Stimulated activated CD8-positive, alpha-beta memory T cell treated with anti-CD3 and anti-CD28 coated beads, Interleukin-15, amount 100 ng/mL, for 1 hour (primary cell): Measurements from ENCODE around the gene MMP2.
A peak's percentile ranks its signal among the peaks of the same experiment; 100 is the strongest.

ENCODE experiments used
- DNase-seq: peaks from one replicate; pipeline ENCODE4 v3.0.0-alpha.2; 2020; ENCODE audit warnings: low read depth

Gene MMP2

GRCh38 chr16:55478827-55479429 is at the start of gene MMP2:
Gene MMP2 (plus strand): TSS chr16:55479198. CDS start chr16:55479480, 282 bp downstream.
- DNase-seq: no peak

- DNase-seq: no peak
Observed at GRCh38 chr16:55433030-55433429, 46.0 kb upstream of the MMP2 start.

- no peak for DNase-seq
Observed at GRCh38 chr16:55433535-55433934, 45.5 kb upstream of the MMP2 start.

DNA sequence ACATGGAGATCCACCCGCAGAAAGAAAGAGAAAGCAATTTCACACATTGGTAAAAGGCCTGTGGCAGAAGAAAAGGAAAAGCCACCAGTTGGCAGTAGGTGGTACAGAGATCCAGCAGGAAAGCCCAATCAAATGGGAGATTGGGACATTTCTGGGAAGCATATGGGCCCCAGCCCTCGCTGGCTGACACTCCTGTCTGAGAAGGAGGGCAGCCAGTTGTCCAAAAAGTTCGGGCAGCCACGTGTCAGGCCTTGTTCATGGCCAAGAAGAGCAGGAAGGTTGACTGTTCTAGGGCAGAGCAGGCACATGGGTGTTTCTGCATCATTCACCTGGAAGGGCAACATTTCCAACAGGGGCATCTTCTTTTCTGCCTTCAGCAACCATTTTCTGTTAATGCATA is 45.0 kb upstream of the MMP2 start:
- DNase-seq: no peak

- no peak for DNase-seq
Observed at GRCh38 chr16:55435387-55435786, 43.6 kb upstream of the MMP2 start.

DNA sequence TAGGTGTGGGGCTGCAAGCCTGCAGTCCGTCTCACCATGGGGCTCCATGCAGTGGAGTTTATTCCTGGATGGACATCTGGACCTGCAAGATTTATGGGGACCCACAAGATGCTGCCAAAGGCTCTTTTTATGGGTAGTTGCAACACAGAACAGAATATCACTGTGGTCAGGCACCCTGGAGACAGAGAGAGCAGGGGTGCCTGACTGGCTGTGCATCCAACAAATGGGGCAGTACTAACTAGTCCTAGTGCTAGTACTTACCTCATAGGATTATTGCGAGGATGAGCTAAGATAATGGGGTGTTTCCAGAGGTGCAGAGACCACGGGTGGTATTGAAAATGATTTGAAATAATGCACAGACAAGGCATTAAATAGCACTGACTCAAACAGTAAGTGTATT is 42.4 kb upstream of the MMP2 start:
- no peak for DNase-seq

DNA sequence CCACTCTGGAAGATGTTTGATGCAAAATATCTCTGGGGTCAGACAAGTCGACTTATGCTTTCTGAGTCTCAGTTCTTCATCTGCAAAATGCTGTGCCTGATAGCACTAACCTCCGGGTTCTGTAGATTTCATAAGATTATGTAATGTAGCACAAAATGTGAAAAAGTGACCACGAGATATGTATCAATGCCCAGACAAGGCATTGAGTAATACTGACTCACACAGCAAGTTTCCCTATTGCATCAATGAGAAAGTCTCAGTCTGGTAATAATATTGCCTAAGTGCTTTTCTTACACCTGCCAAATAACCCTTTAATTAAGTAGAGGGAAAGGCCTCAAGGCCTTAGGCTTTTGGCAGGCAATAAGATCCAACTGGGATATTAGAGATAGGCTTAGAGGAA is 41.4 kb upstream of the MMP2 start:
- DNase-seq: no peak

DNA sequence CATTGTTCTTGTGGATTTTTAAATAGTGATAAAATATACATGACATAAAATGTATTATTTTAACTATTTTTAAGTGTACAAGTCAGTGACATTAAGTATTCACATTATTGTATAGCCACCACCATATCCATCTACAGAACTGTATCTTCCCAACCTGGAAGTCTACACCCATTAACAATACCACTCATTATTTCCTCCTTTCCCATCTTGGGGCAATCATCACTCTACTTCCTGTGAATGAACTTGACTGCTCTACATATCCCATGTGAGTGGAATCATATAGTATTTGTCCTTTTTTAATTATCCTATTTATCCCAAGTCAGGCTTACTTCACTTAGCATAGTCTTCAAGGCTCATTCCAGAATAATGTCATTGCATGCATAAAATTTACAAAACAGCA is 40.7 kb upstream of the MMP2 start:
- no peak for DNase-seq

GRCh38 chr16:55439101-55439690 is 39.8 kb upstream of the MMP2 start:
- no peak for DNase-seq

GRCh38 chr16:55443434-55444346 is 35.3 kb upstream of the MMP2 start:
- DNase-seq: no peak

DNA sequence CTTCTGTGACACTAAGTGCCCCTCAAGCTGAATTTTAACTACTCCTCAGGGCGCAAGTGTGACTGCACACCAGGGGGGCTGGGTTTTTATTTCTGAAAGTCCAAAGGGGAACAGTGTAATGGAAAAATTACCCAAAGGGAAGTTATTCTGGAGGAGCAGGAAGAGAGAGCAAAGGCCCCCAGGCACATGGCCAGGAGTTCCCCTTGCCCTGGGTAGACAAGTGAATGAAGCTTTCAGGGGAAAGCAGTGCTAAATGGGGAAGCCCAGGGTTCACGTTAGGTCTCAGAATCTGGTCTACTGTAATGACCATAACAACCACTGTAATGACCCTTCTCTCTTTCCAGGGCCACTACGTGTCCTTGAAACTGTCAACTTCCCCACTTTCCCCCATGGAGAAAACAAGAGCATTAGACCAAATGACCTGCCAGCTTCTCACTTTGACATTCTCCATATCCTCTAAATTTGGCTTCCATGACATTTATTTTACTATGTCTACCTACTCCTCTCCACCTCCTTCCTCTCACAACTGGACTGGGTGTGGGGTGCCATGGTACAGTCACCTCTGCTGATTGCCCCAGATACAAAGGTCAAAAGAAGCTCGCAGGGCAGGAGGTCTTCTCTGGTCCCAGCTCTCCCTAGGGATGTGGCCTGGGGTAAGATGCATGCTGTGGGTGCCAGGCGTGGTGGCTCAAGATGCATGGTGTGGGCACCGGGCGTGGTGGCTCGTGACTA is 34.1 kb upstream of the MMP2 start:
- no peak for DNase-seq

- no peak for DNase-seq
Observed at GRCh38 chr16:55447231-55447630, 31.8 kb upstream of the MMP2 start.

DNA sequence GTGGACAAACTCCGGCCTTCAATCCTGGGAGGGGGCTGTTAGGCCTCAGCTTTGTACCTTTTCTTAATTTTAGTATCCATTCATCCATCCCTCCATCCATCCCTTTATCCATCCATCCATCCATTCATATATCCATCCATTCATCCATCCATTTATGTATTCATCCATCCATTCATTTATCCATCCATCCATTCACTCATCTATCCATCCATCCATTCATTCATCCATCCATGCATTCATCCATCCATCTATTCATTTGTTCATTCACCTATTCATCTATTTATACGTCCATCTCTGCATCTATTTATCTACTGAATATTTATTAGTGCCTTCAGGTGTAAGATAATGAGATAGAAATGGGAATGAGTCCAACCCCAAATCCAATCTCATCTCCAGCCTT is 26.0 kb upstream of the MMP2 start:
- no peak for DNase-seq

DNA sequence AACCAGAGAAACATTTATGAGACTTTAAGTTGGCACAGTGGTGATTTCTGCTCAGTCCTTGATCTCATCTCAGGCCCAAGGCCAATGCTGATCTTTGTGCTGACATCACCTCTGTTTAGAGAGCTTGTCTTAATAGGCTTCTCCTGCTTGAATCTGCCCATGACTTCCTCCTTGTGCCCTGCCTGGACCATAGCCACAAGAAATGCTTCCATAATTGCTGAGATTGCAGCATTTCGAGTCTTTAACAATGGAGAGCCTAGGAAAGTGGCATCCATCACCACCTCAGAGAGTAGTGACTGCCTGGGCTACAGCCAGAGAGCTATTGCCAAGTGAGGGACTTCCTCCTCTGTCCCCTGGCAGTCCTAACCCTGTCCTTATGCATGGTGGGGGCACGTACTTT is 25.1 kb upstream of the MMP2 start:
- DNase-seq: no peak

GRCh38 chr16:55454861-55455260 is 24.1 kb upstream of the MMP2 start:
- no peak for DNase-seq

DNA sequence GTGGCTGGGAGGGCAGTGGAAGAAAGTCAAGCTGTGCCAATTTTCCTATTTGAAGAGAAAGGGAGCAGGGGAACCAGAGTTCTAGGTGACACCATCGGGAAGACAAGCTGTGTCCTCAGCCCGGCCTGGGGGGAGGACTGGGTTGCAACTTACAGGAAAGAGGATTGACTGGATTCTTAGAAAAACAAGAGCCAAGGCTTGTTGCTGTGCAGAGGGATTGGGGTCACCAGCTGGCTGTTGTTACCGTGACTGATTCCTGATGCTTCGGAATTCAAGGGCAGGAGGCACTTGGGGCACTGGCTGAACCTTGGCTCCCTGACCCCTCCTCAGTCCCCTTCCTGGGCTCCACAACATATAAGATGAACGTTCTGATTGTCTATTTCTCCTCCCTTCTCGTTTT is 16.8 kb upstream of the MMP2 start:
- DNase-seq: no peak

GRCh38 chr16:55464375-55464774 is 14.6 kb upstream of the MMP2 start:
- no peak for DNase-seq

DNA sequence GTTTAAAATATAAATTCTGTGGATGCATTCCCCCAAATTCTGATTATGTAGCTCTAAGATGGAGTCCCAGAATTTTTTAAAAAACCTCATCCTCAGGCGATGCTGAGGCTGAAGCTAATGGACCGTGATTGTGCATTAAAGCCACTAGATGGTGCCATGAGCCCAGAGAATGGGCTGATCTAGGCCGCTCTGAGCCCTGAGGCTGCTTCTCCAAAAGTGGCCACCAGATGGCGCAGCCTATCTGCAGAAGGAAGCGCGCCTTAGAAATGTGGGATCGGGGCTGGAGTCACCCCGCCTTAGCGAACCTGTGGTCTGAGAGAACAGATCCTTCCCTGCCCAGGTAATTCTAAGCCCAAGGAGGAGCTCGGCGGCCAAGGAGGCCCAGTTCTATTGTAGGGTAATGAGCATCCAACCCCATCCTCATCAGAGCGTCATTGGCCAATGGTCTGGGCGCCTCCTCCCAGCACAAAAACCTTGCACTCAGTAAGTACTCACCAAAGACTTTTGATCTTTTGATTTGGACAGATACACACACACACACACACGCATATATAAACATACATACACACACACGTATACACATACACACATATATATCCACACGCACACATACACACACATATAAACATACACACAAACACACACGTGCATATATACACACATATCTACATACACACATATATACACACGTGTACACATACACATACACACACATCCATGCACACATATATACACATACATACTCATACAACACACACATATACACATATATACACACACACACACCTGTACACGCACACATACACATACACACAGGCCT is 13.7 kb upstream of the MMP2 start:
- DNase-seq: peak; percentile 74

GRCh38 chr16:55466209-55466608 is 12.8 kb upstream of the MMP2 start:
- no peak for DNase-seq

- DNase-seq: no peak
Observed at GRCh38 chr16:55467898-55468297, 11.1 kb upstream of the MMP2 start.

GRCh38 chr16:55468352-55468990 is 10.5 kb upstream of the MMP2 start:
- DNase-seq: no peak
